SK-N-SH (cell line): Measurements from ENCODE around the gene EPB41L3.

Experiments
- CTCF ChIP-seq: fragments of 200-600 bp; sonication (generic); IDR thresholded peaks from 2 replicates; pipeline ENCODE4 v1.6.1; 2017; ENCODE audit warnings: antibody characterized with exemption, mild to moderate bottlenecking, moderate library complexity
- MEF2A ChIP-seq: IDR thresholded peaks from 2 replicates; pipeline ENCODE4 v1.4.0; 2012; ENCODE audit warnings: low read depth, borderline replicate concordance
- NRF1 ChIP-seq: IDR thresholded peaks from 2 replicates; pipeline ENCODE4 v1.6.1; 2012; ENCODE audit warnings: low read depth, mild to moderate bottlenecking, low read length
- RAD21 ChIP-seq: IDR thresholded peaks from 2 replicates; pipeline ENCODE4 v1.6.1; 2012; ENCODE audit warnings: mild to moderate bottlenecking, low read length
- REST ChIP-seq: IDR thresholded peaks from 2 replicates; pipeline ENCODE4 v1.6.1; 2012; ENCODE audit warnings: mild to moderate bottlenecking, low read depth, low read length, moderate library complexity
- RFX5 ChIP-seq: IDR thresholded peaks from 2 replicates; pipeline ENCODE4 v1.6.1; 2012; ENCODE audit warnings: mild to moderate bottlenecking, improper control_type of control experiment, low read length
- SIN3A ChIP-seq: IDR thresholded peaks from 2 replicates; pipeline ENCODE4 v1.6.1; 2012; ENCODE audit warnings: low read depth, mild to moderate bottlenecking, low read length, moderate library complexity, borderline replicate concordance
- TAF1 ChIP-seq: IDR thresholded peaks from 2 replicates; pipeline ENCODE4 v1.6.1; 2012; ENCODE audit warnings: low read depth, mild to moderate bottlenecking, low read length, moderate library complexity, borderline replicate concordance

- TF ChIP-seq REST (no peak), NRF1 (no peak), SIN3A (no peak), MEF2A (no peak), RFX5 (no peak), RAD21 (no peak), TAF1 (no peak), CTCF (no peak)
Observed at GRCh38 chr18:5415031-5415430, 128.8 kb downstream of the EPB41L3 start.
